Measurements from ENCODE around the gene MIDN.

The MIDN gene

GRCh38 chr19:1235625-1236538, 12.5 kb upstream of the MIDN start (continued):
- TF ChIP-seq PRDM1 (tag by site-specific recombination; IDR thresholded peaks at IDR 0.05) (no peak), ZNF266 (tag by site-specific recombination; IDR thresholded peaks at IDR 0.05; ENCODE audit: low read depth) (no peak), SCRT2 (tag by site-specific recombination; IDR thresholded peaks at IDR 0.05) (peak; percentile 92), GLIS2 (tag by site-specific recombination; IDR thresholded peaks at IDR 0.05) (no peak; the same call in 1 of the 2 replicates), ZNF2 (tag by site-specific recombination; IDR thresholded peaks at IDR 0.05) (no peak), ZNF146 (tag by site-specific recombination; IDR thresholded peaks at IDR 0.05) (no peak), ATF2 (tag by site-specific recombination; IDR thresholded peaks at IDR 0.05; ENCODE audit: low read depth) (no peak), ZBTB6 (tag by site-specific recombination; IDR thresholded peaks at IDR 0.05) (peak; percentile 53; the same call in 1 of the 2 replicates), ZNF394 (tag by site-specific recombination; IDR thresholded peaks at IDR 0.05; ENCODE audit: borderline replicate concordance) (no peak), ZNF16 (tag by site-specific recombination; IDR thresholded peaks at IDR 0.05; ENCODE audit: low read depth) (no peak), ZNF426 (tag by site-specific recombination; IDR thresholded peaks at IDR 0.05) (no peak), ZFP41 (tag by site-specific recombination; IDR thresholded peaks at IDR 0.05; ENCODE audit: borderline replicate concordance) (no peak), ZNF561 (tag by site-specific recombination; IDR thresholded peaks at IDR 0.05; ENCODE audit: borderline replicate concordance) (no peak), ZEB2 (tag by site-specific recombination; IDR thresholded peaks at IDR 0.05) (no peak), GLI2 (tag by site-specific recombination; IDR thresholded peaks at IDR 0.05; ENCODE audit: borderline replicate concordance, low read depth) (no peak), ZNF621 (tag by site-specific recombination; IDR thresholded peaks at IDR 0.05) (no peak), ZNF248 (tag by site-specific recombination; IDR thresholded peaks at IDR 0.05) (no peak), ZBTB21 (tag by site-specific recombination; IDR thresholded peaks at IDR 0.05) (no peak), ZNF645 (tag by site-specific recombination; IDR thresholded peaks at IDR 0.05) (no peak), PBX3 (CRISPR knock-in tag; IDR thresholded peaks at IDR 0.05) (no peak), KLF1 (tag by site-specific recombination; IDR thresholded peaks at IDR 0.05) (peak; percentile 28; the same call in 1 of the 2 replicates), HOXD13 (CRISPR knock-in tag; IDR thresholded peaks at IDR 0.05; ENCODE audit: borderline replicate concordance) (no peak), ZNF148 (tag by site-specific recombination; IDR thresholded peaks at IDR 0.05; ENCODE audit: borderline replicate concordance) (no peak), ZBTB1 (tag by site-specific recombination; IDR thresholded peaks at IDR 0.05) (no peak), TSHZ1 (tag by site-specific recombination; IDR thresholded peaks at IDR 0.05; ENCODE audit: borderline replicate concordance) (no peak), ZIC2 (tag by site-specific recombination; IDR thresholded peaks at IDR 0.05) (peak; percentile 84), ZNF677 (tag by site-specific recombination; IDR thresholded peaks at IDR 0.05) (no peak), ZNF830 (tag by site-specific recombination; IDR thresholded peaks at IDR 0.05; ENCODE audit: low read depth) (no peak)
